HepG2 (cell line): ENCODE measurements around the gene BLCAP. TPM values are rescaled to one million over a fixed set of nuclear protein-coding genes. Genes with fewer than 3 reads are reported as not detected.

ENCODE experiments used
- DMTF1 ChIP-seq: sonication (generic); formaldehyde crosslinking; IDR thresholded peaks from 2 replicates; pipeline ENCODE4 v1.4.0; 2020; ENCODE audit warnings: mild to moderate bottlenecking, missing genetic modification reagents
- GTF2F1 ChIP-seq: fragments of 150-350 bp; IDR thresholded peaks from 2 replicates; pipeline ENCODE4 v1.6.1; 2014; ENCODE audit warnings: low read length
- HNF1B ChIP-seq: sonication (generic); formaldehyde crosslinking; IDR thresholded peaks from 2 replicates; pipeline ENCODE4 v1.5.1; 2020; ENCODE audit warnings: mild to moderate bottlenecking, moderate library complexity, missing genetic modification reagents
- JUNB ChIP-seq: sonication (generic); formaldehyde crosslinking; IDR thresholded peaks from 2 replicates; pipeline ENCODE4 v1.8.0; 2022; ENCODE audit warnings: missing genetic modification reagents, mild to moderate bottlenecking, borderline replicate concordance
- MYNN ChIP-seq: sonication (generic); formaldehyde crosslinking; IDR thresholded peaks from 2 replicates; pipeline ENCODE4 v1.4.0; 2020; ENCODE audit warnings: mild to moderate bottlenecking, low read depth, missing genetic modification reagents
- PAWR ChIP-seq: sonication (generic); formaldehyde crosslinking; IDR thresholded peaks from 2 replicates; pipeline ENCODE4 v1.4.0; 2020; ENCODE audit warnings: missing genetic modification reagents, mild to moderate bottlenecking, borderline replicate concordance
- PHF8 ChIP-seq: sonication (generic); formaldehyde crosslinking; IDR thresholded peaks from 2 replicates; pipeline ENCODE4 v1.5.0; 2020; ENCODE audit warnings: missing genetic modification reagents
- PREB ChIP-seq: sonication (generic); formaldehyde crosslinking; IDR thresholded peaks from 2 replicates; pipeline ENCODE4 v1.4.0; 2020; ENCODE audit warnings: missing genetic modification reagents
- SMAD1 ChIP-seq: sonication (generic); formaldehyde crosslinking; IDR thresholded peaks from 2 replicates; pipeline ENCODE4 v1.4.0; 2020; ENCODE audit warnings: missing genetic modification reagents, low read depth, mild to moderate bottlenecking, borderline replicate concordance
- TP53 ChIP-seq: sonication (generic); formaldehyde crosslinking; conservative IDR thresholded peaks from 2 replicates; pipeline ENCODE4 v1.4.0; 2020; ENCODE audit warnings: missing genetic modification reagents
- XBP1 ChIP-seq: sonication (generic); formaldehyde crosslinking; IDR thresholded peaks from 2 replicates; pipeline ENCODE4 v1.5.0; 2020; ENCODE audit warnings: missing genetic modification reagents
- ZNF674 ChIP-seq: sonication (generic); formaldehyde crosslinking; IDR thresholded peaks from 2 replicates; pipeline ENCODE4 v1.5.0; 2020; ENCODE audit warnings: low read depth, mild to moderate bottlenecking, missing genetic modification reagents
- ZNF7 ChIP-seq: IDR thresholded peaks from 2 replicates; pipeline ENCODE4 v1.6.1; 2016; ENCODE audit warnings: missing biosample characterization, missing genetic modification reagents
- polyA plus RNA-seq, 8 experiments: library from polyadenylated mRNA; depleted of rRNA in 3 of 8; stranded (reverse) in 7 of 8; unstranded in 1 of 8; fragments of >200 nt; fragmentation: Illumina TruSeq in 4 of 8; extraction: Trizol in 4 of 8; gene quantifications; 2 replicates each; pipeline versions ENCODE4 v1.2.1 to v1.2.3, GENCODE V29; 2011 to 2016; ENCODE audit warnings: low read depth in 4 of 8, missing spikeins in 1 of 8, mixed read lengths in 1 of 8; ENCODE audit not compliant: insufficient read depth in 1 of 8
- total RNA-seq, 5 experiments: library from RNA; depleted of rRNA; stranded (reverse); fragments of >200 nt; fragmentation: Illumina TruSeq; extraction: Trizol; gene quantifications; 2 replicates each; pipeline ENCODE4 v1.2.3, GENCODE V29; 2016; ENCODE audit warnings: low read depth in 1 of 5
- TF ChIP-seq, protein P1 (sequence below): sonication (generic); formaldehyde crosslinking; IDR thresholded peaks from 2 replicates; pipeline ENCODE4 v1.8.1; 2023; ENCODE audit warnings: mild to moderate bottlenecking, missing genetic modification reagents
- TF ChIP-seq, protein P2 (sequence below): sonication (generic); formaldehyde crosslinking; IDR thresholded peaks from 2 replicates; pipeline ENCODE4 v1.5.1; 2020; ENCODE audit warnings: missing genetic modification reagents, mild to moderate bottlenecking, borderline replicate concordance

BLCAP gene
- total and polyA plus RNA-seq, 2 of the 13 experiments (the other 11 are each of a cell fraction or from before 2014, with no cell fraction given) = 52.4 to 86.8 TPM

DNA sequence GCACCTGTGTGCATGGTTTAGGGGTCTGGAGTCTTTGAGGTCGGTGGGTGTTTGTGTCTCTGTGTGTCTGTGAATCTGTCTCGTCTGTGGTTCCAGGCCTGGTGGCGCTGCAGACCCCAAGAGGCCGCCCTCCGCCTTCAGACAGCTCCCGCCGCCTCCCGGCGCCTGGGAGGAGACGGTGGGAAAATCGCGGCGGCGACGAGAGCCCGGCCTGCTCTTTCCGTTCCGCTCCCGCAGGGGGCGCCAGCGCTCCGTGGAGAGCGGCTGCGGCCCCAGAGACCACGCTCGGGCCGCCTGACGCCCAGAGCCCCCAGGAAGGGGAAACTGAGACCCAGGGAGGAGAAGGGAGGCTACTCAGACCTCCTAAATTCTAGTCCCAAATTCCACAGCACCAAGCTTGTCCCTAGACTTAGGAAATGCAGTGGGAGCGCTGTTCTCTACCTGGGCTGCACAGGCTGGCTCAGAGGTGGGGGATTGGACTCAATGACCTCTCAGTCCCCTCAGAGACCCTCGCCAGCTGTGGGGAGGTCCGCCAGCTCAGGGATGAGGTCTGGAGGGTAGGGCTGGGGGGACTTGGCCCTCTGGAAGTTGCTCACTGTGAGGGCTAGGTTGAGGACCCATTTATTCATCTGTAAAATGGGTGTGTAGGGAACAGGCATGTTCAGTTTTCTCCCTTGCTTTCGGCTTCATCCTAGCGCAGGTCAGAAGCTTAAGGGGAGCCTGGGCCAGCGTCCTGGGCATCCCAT is 36.9 kb upstream of the BLCAP start (continued):
- TF ChIP-seq HNF1B (CRISPR knock-in tag) = peak; percentile 85; the same call in 1 of the 2 replicates
- TF ChIP-seq JUNB (CRISPR knock-in tag) = no peak
- TF ChIP-seq PREB (CRISPR knock-in tag) = no peak
- no peak for TF ChIP-seq DMTF1 (CRISPR knock-in tag)
- TF ChIP-seq, protein P1, sequence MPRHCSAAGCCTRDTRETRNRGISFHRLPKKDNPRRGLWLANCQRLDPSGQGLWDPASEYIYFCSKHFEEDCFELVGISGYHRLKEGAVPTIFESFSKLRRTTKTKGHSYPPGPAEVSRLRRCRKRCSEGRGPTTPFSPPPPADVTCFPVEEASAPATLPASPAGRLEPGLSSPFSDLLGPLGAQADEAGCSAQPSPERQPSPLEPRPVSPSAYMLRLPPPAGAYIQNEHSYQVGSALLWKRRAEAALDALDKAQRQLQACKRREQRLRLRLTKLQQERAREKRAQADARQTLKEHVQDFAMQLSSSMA (CRISPR knock-in tag) = no peak
- no peak for TF ChIP-seq SMAD1
- no peak for TF ChIP-seq PHF8 (CRISPR knock-in tag)
- TF ChIP-seq XBP1 = no peak
- TF ChIP-seq, protein P2, sequence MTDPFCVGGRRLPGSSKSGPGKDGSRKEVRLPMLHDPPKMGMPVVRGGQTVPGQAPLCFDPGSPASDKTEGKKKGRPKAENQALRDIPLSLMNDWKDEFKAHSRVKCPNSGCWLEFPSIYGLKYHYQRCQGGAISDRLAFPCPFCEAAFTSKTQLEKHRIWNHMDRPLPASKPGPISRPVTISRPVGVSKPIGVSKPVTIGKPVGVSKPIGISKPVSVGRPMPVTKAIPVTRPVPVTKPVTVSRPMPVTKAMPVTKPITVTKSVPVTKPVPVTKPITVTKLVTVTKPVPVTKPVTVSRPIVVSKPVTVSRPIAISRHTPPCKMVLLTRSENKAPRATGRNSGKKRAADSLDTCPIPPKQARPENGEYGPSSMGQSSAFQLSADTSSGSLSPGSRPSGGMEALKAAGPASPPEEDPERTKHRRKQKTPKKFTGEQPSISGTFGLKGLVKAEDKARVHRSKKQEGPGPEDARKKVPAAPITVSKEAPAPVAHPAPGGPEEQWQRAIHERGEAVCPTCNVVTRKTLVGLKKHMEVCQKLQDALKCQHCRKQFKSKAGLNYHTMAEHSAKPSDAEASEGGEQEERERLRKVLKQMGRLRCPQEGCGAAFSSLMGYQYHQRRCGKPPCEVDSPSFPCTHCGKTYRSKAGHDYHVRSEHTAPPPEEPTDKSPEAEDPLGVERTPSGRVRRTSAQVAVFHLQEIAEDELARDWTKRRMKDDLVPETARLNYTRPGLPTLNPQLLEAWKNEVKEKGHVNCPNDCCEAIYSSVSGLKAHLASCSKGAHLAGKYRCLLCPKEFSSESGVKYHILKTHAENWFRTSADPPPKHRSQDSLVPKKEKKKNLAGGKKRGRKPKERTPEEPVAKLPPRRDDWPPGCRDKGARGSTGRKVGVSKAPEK (CRISPR knock-in tag) = no peak
- no peak for TF ChIP-seq MYNN
- no peak for TF ChIP-seq GTF2F1
- TF ChIP-seq PAWR (CRISPR knock-in tag) = no peak
- no peak for TF ChIP-seq ZNF674
- TF ChIP-seq ZNF7 (CRISPR knock-in tag) = no peak
- TF ChIP-seq TP53 = no peak
